A549 (cell line): ENCODE data around the gene DYNC1H1. TPM values are rescaled to one million over a fixed set of nuclear protein-coding genes. Genes with fewer than 3 reads are reported as not detected.
"Not testable (repeated sequence)": the region's sequence is repeated elsewhere in the genome, so short reads cannot be mapped to it uniquely, and the experiment has no call there.

Experiments
- ATAC-seq, 2 experiments: fragments of 200-7000 bp in 1 of 2; fragments of >200 bp in 1 of 2; cut with Nextera tagmentation in 1 of 2; cut with Tn5 transposase in 1 of 2; 3 replicates each; pipeline versions ENCODE4 v1.8.0 to v1.9.1; 2018 to 2020; ENCODE audit warnings: mild to moderate bottlenecking in 1 of 2, moderate library complexity in 1 of 2
- CTCF ChIA-PET: fragments of 300-600 bp; sonication (Branson Sonifier 250); formaldehyde crosslinking; extraction: SDS; loops from one replicate; lab custom pipeline; 2021; ENCODE audit warnings: antibody characterized with exemption, inconsistent platforms; lab: Yijun Ruan, JAX
- POLR2A ChIA-PET: fragments of 350-600 bp; formaldehyde crosslinking; extraction: SDS; loops from one replicate; lab custom pipeline; 2021; ENCODE audit warnings: antibody characterized with exemption, inconsistent platforms; lab: Yijun Ruan, JAX
- DNase-seq, 2 experiments: peaks; one replicate each; pipeline versions ENCODE4 v3.0.0 to v3.0.0-alpha.2; 2011 to 2016; ENCODE audit warnings: low read depth in 1 of 2, low spot score in 1 of 2
- FAIRE-seq: peaks from 2 replicates; lab custom pipeline; 2011; peaks lifted over from hg19 to GRCh38; lab: Jason Lieb, UNC
- H3K27ac ChIP-seq, 2 experiments: fragments of >200 bp; sonication (Bioruptor Twin); formaldehyde crosslinking; 3 replicates each; pipeline ENCODE4 v1.5.1; 2016 to 2017
- H3K4me1 ChIP-seq: fragments of >200 bp; sonication (Bioruptor Twin); formaldehyde crosslinking; 3 replicates; pipeline ENCODE4 v1.6.1; 2016
- H3K4me2 ChIP-seq: fragments of >200 bp; sonication (Bioruptor Twin); formaldehyde crosslinking; 3 replicates; pipeline ENCODE4 v1.6.1; 2016
- H3K4me3 ChIP-seq: fragments of >200 bp; sonication (Bioruptor Twin); formaldehyde crosslinking; 3 replicates; pipeline ENCODE4 v1.5.1; 2016
- H3K9me3 ChIP-seq: fragments of >200 bp; sonication (Bioruptor Twin); formaldehyde crosslinking; 3 replicates; pipeline ENCODE4 v1.6.1; 2016
- CEBPB ChIP-seq, 2 experiments: fragments of >200 bp in 1 of 2; sonication (Bioruptor Twin) in 1 of 2; formaldehyde crosslinking in 1 of 2; IDR thresholded peaks; 2 replicates each; pipeline ENCODE4 v1.6.1; 2012 to 2016
- CHD4 ChIP-seq: fragments of 200-600 bp; sonication (generic); IDR thresholded peaks from 2 replicates; pipeline ENCODE4 v1.6.1; 2016; ENCODE audit warnings: antibody characterized with exemption, mild to moderate bottlenecking, borderline replicate concordance
- EHF ChIP-seq: fragments of 250-450 bp; sonication (Bioruptor Pico); IDR thresholded peaks from 2 replicates; pipeline ENCODE4 v1.5.0; 2020; ENCODE audit warnings: mild to moderate bottlenecking
- EHMT2 ChIP-seq: fragments of 200-600 bp; sonication (generic); IDR thresholded peaks from 2 replicates; pipeline ENCODE4 v1.6.1; 2016; ENCODE audit warnings: antibody characterized with exemption, low read depth, mild to moderate bottlenecking, moderate library complexity
- FOSB ChIP-seq: fragments of 250-450 bp; sonication (Bioruptor Pico); IDR thresholded peaks from 2 replicates; pipeline ENCODE4 v1.5.0; 2020; ENCODE audit warnings: mild to moderate bottlenecking, moderate library complexity
- FOXS1 ChIP-seq: fragments of 250-450 bp; sonication (Bioruptor Pico); IDR thresholded peaks from 2 replicates; pipeline ENCODE4 v1.5.0; 2020; ENCODE audit warnings: mild to moderate bottlenecking, moderate library complexity
- HEYL ChIP-seq: fragments of 250-450 bp; sonication (Bioruptor Pico); IDR thresholded peaks from 2 replicates; pipeline ENCODE4 v1.8.0; 2021; ENCODE audit warnings: mild to moderate bottlenecking, moderate library complexity
- HOXB13 ChIP-seq: fragments of 250-450 bp; sonication (Bioruptor Pico); IDR thresholded peaks from 2 replicates; pipeline ENCODE4 v1.5.0; 2020; ENCODE audit warnings: low read depth, mild to moderate bottlenecking, moderate library complexity
- KDM1A ChIP-seq: fragments of 200-600 bp; sonication (generic); IDR thresholded peaks from 2 replicates; pipeline ENCODE4 v1.6.1; 2016; ENCODE audit warnings: low read depth, mild to moderate bottlenecking
- MAZ ChIP-seq: fragments of 150-350 bp; IDR thresholded peaks from 2 replicates; pipeline ENCODE4 v1.6.1; 2014; ENCODE audit warnings: antibody characterized with exemption, low read depth, low read length, borderline replicate concordance
- MYC ChIP-seq: IDR thresholded peaks from 2 replicates; pipeline ENCODE4 v1.6.1; 2012; ENCODE audit warnings: mild to moderate bottlenecking, inconsistent platforms, low read length, improper control_type of control experiment, borderline replicate concordance
- NFE2L2 ChIP-seq: fragments of 150-350 bp; conservative IDR thresholded peaks from 2 replicates; pipeline ENCODE4 v1.6.1; 2014; ENCODE audit warnings: low read length
- NR3C1 ChIP-seq: fragments of >200 bp; sonication (Bioruptor Twin); formaldehyde crosslinking; IDR thresholded peaks from 3 replicates; pipeline ENCODE4 v1.6.1; 2017
- PBX3 ChIP-seq: IDR thresholded peaks from 2 replicates; pipeline ENCODE4 v1.6.1; 2012
- POLR2A ChIP-seq: IDR thresholded peaks from 2 replicates; pipeline ENCODE4 v1.6.1; 2012; ENCODE audit warnings: mild to moderate bottlenecking, low read length
- POLR2AphosphoS2 ChIP-seq: conservative IDR thresholded peaks from 2 replicates; pipeline ENCODE4 v1.6.1; 2012; ENCODE audit warnings: low read length, improper control_type of control experiment, inconsistent platforms
- REST ChIP-seq: fragments of 200-600 bp; sonication (generic); IDR thresholded peaks from 2 replicates; pipeline ENCODE4 v1.6.1; 2016; ENCODE audit warnings: antibody characterized with exemption, mild to moderate bottlenecking, moderate library complexity
- RFX5 ChIP-seq: fragments of 450-650 bp; IDR thresholded peaks from 2 replicates; pipeline ENCODE4 v1.7.1; 2014; ENCODE audit warnings: antibody characterized with exemption, mild to moderate bottlenecking, moderate library complexity
- SMC3 ChIP-seq: fragments of >200 bp; sonication (Bioruptor Twin); formaldehyde crosslinking; IDR thresholded peaks from 3 replicates; pipeline ENCODE4 v1.6.1; 2018; ENCODE audit warnings: inconsistent platforms
- TFCP2L1 ChIP-seq: fragments of 250-450 bp; sonication (Bioruptor Pico); IDR thresholded peaks from 2 replicates; pipeline ENCODE4 v1.5.0; 2021; ENCODE audit warnings: mild to moderate bottlenecking
- TP53 ChIP-seq: fragments of 250-450 bp; sonication (Bioruptor Pico); IDR thresholded peaks from 2 replicates; pipeline ENCODE4 v1.5.0; 2021; ENCODE audit warnings: mild to moderate bottlenecking, moderate library complexity
- USF2 ChIP-seq: fragments of 450-650 bp; IDR thresholded peaks from 2 replicates; pipeline ENCODE4 v1.6.1; 2014; ENCODE audit warnings: antibody characterized with exemption
- ZC3H11A ChIP-seq: fragments of 450-650 bp; IDR thresholded peaks from 2 replicates; pipeline ENCODE4 v1.6.1; 2014; ENCODE audit warnings: antibody characterized with exemption, mild to moderate bottlenecking
- ZSCAN20 ChIP-seq: fragments of 250-450 bp; sonication (Bioruptor Pico); IDR thresholded peaks from 2 replicates; pipeline ENCODE4 v1.8.0; 2022; ENCODE audit warnings: mild to moderate bottlenecking, moderate library complexity
- WGBS: methylation state at CpG from one replicate; pipeline ENCODE4 v1.1.6; 2017; ENCODE audit errors: missing lambda C conversion rate; 5-methylcytosine and 5-hydroxymethylcytosine counted together
- polyA plus RNA-seq, 4 experiments: library from polyadenylated mRNA; depleted of rRNA in 3 of 4; stranded (reverse); fragments of >200 nt; fragmentation: RNase III in 1 of 4; extraction: RNeasy Plus Mini Kit Qiagen cat#74134 plus additional on column Dnase treatment in 1 of 4; gene quantifications; 2 replicates in 3 of 4; 3 replicates in 1 of 4; pipeline ENCODE4 v1.2.3, GENCODE V29; 2011 to 2017

Gene DYNC1H1
- polyA plus RNA-seq, 2 of the 4 experiments (the other 2 are of a cell fraction) = 177 to 187 TPM

- no peak overlapping the region for H3K27ac ChIP-seq
- DNase-seq = no peak
- WGBS = 87% methylated on average over 5 of the region's 5 CpGs
- CTCF ChIA-PET = interaction anchor here (1.1 to 5.5 kb wide), 2 partner anchors 19 to 116 kb away, joined by 5 to 37 read pairs; no protein-coding TSS in a partner anchor
- FAIRE-seq = no peak
- H3K4me1 ChIP-seq = peaks cover 9% of the 10 kb centered on the region
- H3K4me2 ChIP-seq = no peak overlapping the region
- H3K4me3 ChIP-seq = no peak overlapping the region
- ATAC-seq = peak; percentile 49 to 52; a peak in 5 of 6 replicates
- no peak for TF ChIP-seq NFE2L2
- TF ChIP-seq CHD4 = no peak
- no peak for TF ChIP-seq KDM1A
- no peak for TF ChIP-seq CEBPB (IDR thresholded peaks at IDR 0.05)
- TF ChIP-seq EHMT2 = no peak
- TF ChIP-seq POLR2AphosphoS2 = no peak
- no peak for TF ChIP-seq HOXB13 (CRISPR knock-in tag)
- no peak for TF ChIP-seq MYC
- TF ChIP-seq RFX5 = no peak
- TF ChIP-seq HEYL (CRISPR knock-in tag) = no peak
- POLR2A ChIA-PET = no interaction called here
- H3K9me3 ChIP-seq = no peaks in the 10 kb centered on the region
Observed at GRCh38 chr14:102077382-102077709, 113.0 kb downstream of the DYNC1H1 start.

GRCh38 chr14:102078361-102078791, 114.0 kb downstream of the DYNC1H1 start:
- H3K4me2 ChIP-seq, H3K9me3 ChIP-seq, H3K27ac ChIP-seq, H3K4me3 ChIP-seq, DNase-seq, FAIRE-seq: not testable (repeated sequence)
- ChIA-PET POLR2A (interaction anchor here (0.6 kb wide), 1 partner anchor 15 kb away, joined by 3 read pairs; no protein-coding TSS in a partner anchor), CTCF (interaction anchor here (0.6 to 5.5 kb wide), 3 partner anchors 16 to 203 kb away, joined by 3 to 37 read pairs (median 4); no protein-coding TSS in a partner anchor)
- peak; percentile 32 to 36; a peak in 2 of 6 replicates for ATAC-seq
- peak; percentile 21; the same call in 1 of the 2 replicates for TF ChIP-seq POLR2A
- WGBS = 92% methylated on average over 11 of the region's 11 CpGs
- peaks cover 19% of the 10 kb centered on the region for H3K4me1 ChIP-seq

- Histone ChIP-seq H3K4me1 (peaks cover 26% of the 10 kb centered on the region), H3K9me3 (no peaks in the 10 kb centered on the region), H3K27ac (no peak overlapping the region), H3K4me3 (no peak overlapping the region), H3K4me2 (no peak overlapping the region)
- ChIA-PET CTCF (interaction anchor here (0.6 to 5.5 kb wide), 3 partner anchors 16 to 202 kb away, joined by 3 to 37 read pairs (median 4); no protein-coding TSS in a partner anchor), POLR2A (interaction anchor here (0.6 kb wide), 1 partner anchor 16 kb away, joined by 3 read pairs; no protein-coding TSS in a partner anchor)
- 86% methylated on average over 10 of the region's 10 CpGs for WGBS
- TF ChIP-seq SMC3 (no peak), POLR2A (0 out of 2 replicates have a peak, but pooled peaks have one; percentile 34), FOXS1 (CRISPR knock-in tag) (no peak), ZC3H11A (no peak), REST (no peak), HEYL (CRISPR knock-in tag) (no peak), FOSB (no peak), CEBPB (IDR thresholded peaks at IDR 0.05) (peak in 1 of 2 experiments; percentile 42; a peak in 1 of 4 replicates), TFCP2L1 (no peak), MAZ (no peak), EHF (CRISPR knock-in tag) (no peak), NFE2L2 (no peak), USF2 (no peak), NR3C1 (no peak), TP53 (no peak), ZSCAN20 (CRISPR knock-in tag) (no peak), PBX3 (no peak)
- FAIRE-seq (no peak), DNase-seq (no peak), ATAC-seq (peak in 1 of 2 experiments; percentile 9; a peak in 1 of 6 replicates)
Observed at GRCh38 chr14:102078831-102079699, 114.7 kb downstream of the DYNC1H1 start.
